Activated CD8-positive, alpha-beta memory T cell treated with anti-CD3 and anti-CD28 coated beads, Interleukin-2, amount 50 U/mL, for 24 hours (primary cell): Measurements from ENCODE around the gene NUFIP1.
"Not testable (repeated sequence)": the region's sequence is repeated elsewhere in the genome, so short reads cannot be mapped to it uniquely, and the experiment has no call there.

Source experiments
- DNase-seq: peaks from one replicate; pipeline ENCODE4 v3.0.0-alpha.2; 2020; ENCODE audit errors: extremely low read depth

Gene NUFIP1

GRCh38 chr13:44919104-44919804 lies 70.0 kb downstream of the NUFIP1 start:
- DNase-seq = no peak

- DNase-seq = peak; percentile 54
Observed at GRCh38 chr13:44918326-44919103, 70.8 kb downstream of the NUFIP1 start.

- peak; percentile 91 for DNase-seq
Observed at GRCh38 chr13:44917589-44918325, 71.5 kb downstream of the NUFIP1 start.

- no peak for DNase-seq
Observed at GRCh38 chr13:44912278-44913016, 76.8 kb downstream of the NUFIP1 start.

GRCh38 chr13:44908712-44909111 lies 80.6 kb downstream of the NUFIP1 start:
- no peak for DNase-seq

GRCh38 chr13:44908266-44908665 lies 81.0 kb downstream of the NUFIP1 start:
- no peak for DNase-seq

- no peak for DNase-seq
Observed at GRCh38 chr13:44906713-44907112, 82.6 kb downstream of the NUFIP1 start.

GRCh38 chr13:44906230-44906629 lies 83.0 kb downstream of the NUFIP1 start:
- no peak for DNase-seq

GRCh38 chr13:44905556-44905955 lies 83.7 kb downstream of the NUFIP1 start:
- DNase-seq = no peak

- no peak for DNase-seq
Observed at GRCh38 chr13:44904967-44905366, 84.3 kb downstream of the NUFIP1 start.

- DNase-seq = no peak
Observed at GRCh38 chr13:44903574-44903985, 85.7 kb downstream of the NUFIP1 start.

- no peak for DNase-seq
Observed at GRCh38 chr13:44902738-44903137, 86.5 kb downstream of the NUFIP1 start.

- no peak for DNase-seq
Observed at GRCh38 chr13:44899967-44900366, 89.3 kb downstream of the NUFIP1 start.

- not testable (repeated sequence) for DNase-seq
Observed at GRCh38 chr13:44898308-44898707, 91.0 kb downstream of the NUFIP1 start.

GRCh38 chr13:44895953-44896335 lies 93.3 kb downstream of the NUFIP1 start:
- no peak for DNase-seq

GRCh38 chr13:44895264-44895952 lies 93.9 kb downstream of the NUFIP1 start:
- DNase-seq = no peak

- no peak for DNase-seq
Observed at GRCh38 chr13:44894001-44894770, 95.1 kb downstream of the NUFIP1 start.
